Coronary artery (tissue), 2 donors: Measurements from ENCODE around the gene NGLY1.

Experiments used
- DNase-seq: peaks from one replicate; pipeline ENCODE4 v3.0.0-alpha.2; 2017; ENCODE audit warnings: low spot score
- H3K27ac ChIP-seq, 2 donors: fragments of 200-600 bp; sonication (generic); one replicate each; pipeline ENCODE4 v1.5.1; 2016 to 2019
- H3K4me3 ChIP-seq: fragments of 200-600 bp; sonication (generic); 2 replicates; pipeline ENCODE4 v1.5.1; 2016; ENCODE audit warnings: mild to moderate bottlenecking, moderate library complexity
- TF ChIP-seq, protein P1 (sequence below): fragments of 200-600 bp; sonication (generic); IDR thresholded peaks from one replicate; pipeline ENCODE4 v1.5.1; 2019; ENCODE audit warnings: antibody characterized with exemption

Gene NGLY1

GRCh38 chr3:25711090-25711489 is 72.2 kb downstream of the NGLY1 start:
- no peak for DNase-seq
- Histone ChIP-seq H3K27ac (no peak overlapping the region), H3K4me3 (no peak overlapping the region)
- TF ChIP-seq, protein P1, sequence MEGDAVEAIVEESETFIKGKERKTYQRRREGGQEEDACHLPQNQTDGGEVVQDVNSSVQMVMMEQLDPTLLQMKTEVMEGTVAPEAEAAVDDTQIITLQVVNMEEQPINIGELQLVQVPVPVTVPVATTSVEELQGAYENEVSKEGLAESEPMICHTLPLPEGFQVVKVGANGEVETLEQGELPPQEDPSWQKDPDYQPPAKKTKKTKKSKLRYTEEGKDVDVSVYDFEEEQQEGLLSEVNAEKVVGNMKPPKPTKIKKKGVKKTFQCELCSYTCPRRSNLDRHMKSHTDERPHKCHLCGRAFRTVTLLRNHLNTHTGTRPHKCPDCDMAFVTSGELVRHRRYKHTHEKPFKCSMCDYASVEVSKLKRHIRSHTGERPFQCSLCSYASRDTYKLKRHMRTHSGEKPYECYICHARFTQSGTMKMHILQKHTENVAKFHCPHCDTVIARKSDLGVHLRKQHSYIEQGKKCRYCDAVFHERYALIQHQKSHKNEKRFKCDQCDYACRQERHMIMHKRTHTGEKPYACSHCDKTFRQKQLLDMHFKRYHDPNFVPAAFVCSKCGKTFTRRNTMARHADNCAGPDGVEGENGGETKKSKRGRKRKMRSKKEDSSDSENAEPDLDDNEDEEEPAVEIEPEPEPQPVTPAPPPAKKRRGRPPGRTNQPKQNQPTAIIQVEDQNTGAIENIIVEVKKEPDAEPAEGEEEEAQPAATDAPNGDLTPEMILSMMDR, result no peak

- H3K27ac ChIP-seq, result no peak overlapping the region
- no peak for DNase-seq
- no peak overlapping the region for H3K4me3 ChIP-seq
- TF ChIP-seq, protein P1, result no peak
Observed at GRCh38 chr3:25708036-25708435, 75.2 kb downstream of the NGLY1 start.

- DNase-seq, result no peak
- TF ChIP-seq, protein P1, result no peak
- Histone ChIP-seq H3K4me3 (no peak overlapping the region), H3K27ac (no peak overlapping the region)
Observed at GRCh38 chr3:25707268-25707926, 75.8 kb downstream of the NGLY1 start.

- Histone ChIP-seq H3K27ac (no peak overlapping the region), H3K4me3 (no peak overlapping the region)
- TF ChIP-seq, protein P1, result no peak
- DNase-seq, result no peak
Observed at GRCh38 chr3:25706213-25706612, 77.0 kb downstream of the NGLY1 start.

GRCh38 chr3:25697553-25697952 is 85.7 kb downstream of the NGLY1 start:
- DNase-seq, result no peak
- no peak overlapping the region for H3K27ac ChIP-seq
- TF ChIP-seq, protein P1, result no peak
- H3K4me3 ChIP-seq, result no peak overlapping the region

GRCh38 chr3:25695731-25696420 is 87.4 kb downstream of the NGLY1 start:
- DNase-seq, result no peak
- TF ChIP-seq, protein P1, result no peak
- Histone ChIP-seq H3K4me3 (no peak overlapping the region), H3K27ac (no peak overlapping the region)

- H3K27ac ChIP-seq, result no peak overlapping the region
- TF ChIP-seq, protein P1, result no peak
- no peak for DNase-seq
- no peak overlapping the region for H3K4me3 ChIP-seq
Observed at GRCh38 chr3:25693238-25693637, 90.0 kb downstream of the NGLY1 start.
